B cell (primary cell): ENCODE measurements around the gene CWC27. TPM values are rescaled to one million over a fixed set of nuclear protein-coding genes. Genes with fewer than 3 reads are reported as not detected.

Source experiments
- ATAC-seq: fragments of 200-7000 bp; cut with Tn5 transposase; one replicate; pipeline ENCODE4 v1.10.0; 2021; ENCODE audit warnings: low read depth, mild to moderate bottlenecking, moderate number of reproducible peaks, moderate library complexity
- CTCF ChIA-PET: fragments of 350-600 bp; sonication (Branson Sonifier 250); formaldehyde crosslinking; loops from one replicate; lab custom pipeline; 2021; ENCODE audit warnings: antibody characterized with exemption, inconsistent platforms; lab: Charles Lee
- POLR2A ChIA-PET: fragments of 350-600 bp; sonication (Branson Sonifier 250); formaldehyde crosslinking; loops from one replicate; lab custom pipeline; 2021; ENCODE audit warnings: antibody characterized with exemption; lab: Charles Lee
- DNase-seq: peaks from one replicate; pipeline ENCODE4 v3.0.0; 2013
- H2AFZ ChIP-seq: 2 replicates; pipeline ENCODE4 v1.6.1; 2012; ENCODE audit warnings: mild to moderate bottlenecking, low read depth, low read length; ENCODE audit not compliant: insufficient read depth, poor library complexity, severe bottlenecking
- H3K27ac ChIP-seq, 2 donors: 1 replicate in 1 of 2; 2 replicates in 1 of 2; pipeline ENCODE4 v1.5.1; 2012 to 2013; ENCODE audit warnings: low read length in 2 of 2, mild to moderate bottlenecking in 2 of 2, moderate library complexity in 1 of 2
- H3K27me3 ChIP-seq, 4 experiments: fragments of 200-600 bp in 1 of 4; sonication (generic) in 1 of 4; replicated peaks in 1 of 4; 1 replicate in 2 of 4; 2 replicates in 2 of 4; pipeline versions ENCODE4 v1.6.1 to v1.7.0; 2013 to 2016; ENCODE audit warnings: low read length in 3 of 4, mild to moderate bottlenecking in 2 of 4, mixed read lengths in 1 of 4, moderate library complexity in 1 of 4; ENCODE audit not compliant: insufficient read depth in 4 of 4, control insufficient read depth in 3 of 4; ENCODE audit errors: control extremely low read depth in 1 of 4
- H3K36me3 ChIP-seq, 2 experiments: replicated peaks in 1 of 2; 1 replicate in 1 of 2; 2 replicates in 1 of 2; pipeline versions ENCODE4 v1.6.1 to v1.7.1; 2013; ENCODE audit warnings: low read length in 1 of 2; ENCODE audit not compliant: insufficient read depth in 2 of 2, control insufficient read depth in 1 of 2; ENCODE audit errors: control extremely low read depth in 1 of 2, extremely low read depth in 1 of 2
- H3K4me1 ChIP-seq, 2 donors: fragments of 200-600 bp in 1 of 2; sonication (generic) in 1 of 2; 1 replicate in 1 of 2; 2 replicates in 1 of 2; pipeline versions ENCODE4 v1.5.1 to v1.6.1; 2013 to 2017; ENCODE audit warnings: low read length in 2 of 2; ENCODE audit not compliant: control insufficient read depth in 2 of 2, insufficient read depth in 2 of 2
- H3K4me2 ChIP-seq: replicated peaks from 2 replicates; pipeline ENCODE3; 2012; ENCODE audit warnings: mild to moderate bottlenecking, low read depth, low read length; ENCODE audit not compliant: poor library complexity, severe bottlenecking
- H3K4me3 ChIP-seq, 5 experiments: fragments of 200-600 bp in 1 of 5; sonication (generic) in 1 of 5; 1 replicate in 3 of 5; 2 replicates in 2 of 5; pipeline versions ENCODE4 v1.5.1 to v1.7.0; 2011 to 2016; ENCODE audit warnings: low read length in 4 of 5, mild to moderate bottlenecking in 4 of 5, low read depth in 2 of 5, control low read depth in 1 of 5, moderate library complexity in 1 of 5; ENCODE audit not compliant: insufficient read depth in 1 of 5; ENCODE audit errors: control extremely low read depth in 1 of 5, extremely low read depth in 1 of 5
- H3K79me2 ChIP-seq: fragments of 200-600 bp; sonication (generic); one replicate; pipeline ENCODE4 v1.6.0; 2016; ENCODE audit warnings: low read length; ENCODE audit not compliant: control insufficient read depth, insufficient read depth
- H3K9ac ChIP-seq: fragments of 200-600 bp; sonication (generic); 2 replicates; pipeline ENCODE4 v1.6.1; 2017; ENCODE audit warnings: mild to moderate bottlenecking, low read length, moderate library complexity
- H3K9me3 ChIP-seq, 3 donors: one replicate each; pipeline versions ENCODE4 v1.6.1 to v1.7.1; 2013; ENCODE audit warnings: low read length in 2 of 3; ENCODE audit not compliant: control insufficient read depth in 2 of 3, insufficient read depth in 1 of 3; ENCODE audit errors: control extremely low read depth in 1 of 3
- H4K20me1 ChIP-seq: 2 replicates; pipeline ENCODE4 v1.6.0; 2012; ENCODE audit warnings: mild to moderate bottlenecking, low read length; ENCODE audit not compliant: insufficient read depth, control insufficient read depth, poor library complexity, severe bottlenecking
- H3K27ac Mint-ChIP-seq: one replicate; pipeline ENCODE4 v1.8.0; 2021; ENCODE audit warnings: mixed read lengths
- H3K27me3 Mint-ChIP-seq: one replicate; pipeline ENCODE4 v1.8.0; 2021; ENCODE audit warnings: mixed read lengths
- H3K4me1 Mint-ChIP-seq: one replicate; pipeline ENCODE4 v1.8.0; 2021; ENCODE audit warnings: mixed read lengths
- H3K4me3 Mint-ChIP-seq: one replicate; pipeline ENCODE4 v1.8.0; 2021; ENCODE audit warnings: mixed read lengths
- H3K9me3 Mint-ChIP-seq: one replicate; pipeline ENCODE4 v1.8.0; 2022; ENCODE audit warnings: mixed read lengths; ENCODE audit not compliant: insufficient read depth
- EZH2 ChIP-seq: IDR thresholded peaks from 2 replicates; pipeline ENCODE4 v1.6.1; 2012; ENCODE audit warnings: borderline replicate concordance, low read depth, mild to moderate bottlenecking, moderate library complexity, low read length; ENCODE audit not compliant: insufficient read depth, poor library complexity, severe bottlenecking
- WGBS: methylation state at CpG from one replicate; pipeline ENCODE4 v1.1.5; 2013; ENCODE audit warnings: missing lambda C conversion rate; ENCODE audit not compliant: insufficient coverage; 5-methylcytosine and 5-hydroxymethylcytosine counted together
- intact Hi-C: fragments of 100-400 bp; cut with micrococcal nuclease; formaldehyde crosslinking; loops from one replicate; pipeline ENCODE4 v1.10.0; 2022
- polyA plus RNA-seq: library from polyadenylated mRNA; depleted of rRNA; stranded (reverse); fragments of >200 nt; gene quantifications from 2 replicates; pipeline ENCODE4 v1.2.3, GENCODE V29; 2012
- total RNA-seq, 2 donors: library from RNA; stranded (reverse); fragments of 120-200 nt in 1 of 2; gene quantifications; 1 replicate in 1 of 2; 2 replicates in 1 of 2; pipeline versions ENCODE4 v1.2.3 to v1.2.4, GENCODE V29; 2013 to 2022
- TF ChIP-seq, protein P1 (sequence below): fragments of 200-600 bp; IDR thresholded peaks from one replicate; pipeline ENCODE4 v1.8.0; 2022; ENCODE audit warnings: antibody characterized with exemption, mild to moderate bottlenecking

Gene CWC27
- total and polyA plus RNA-seq, 2 donors (not counting 1 experiment from before 2014, with no cell fraction given) = 6.6 to 30.5 TPM

DNA sequence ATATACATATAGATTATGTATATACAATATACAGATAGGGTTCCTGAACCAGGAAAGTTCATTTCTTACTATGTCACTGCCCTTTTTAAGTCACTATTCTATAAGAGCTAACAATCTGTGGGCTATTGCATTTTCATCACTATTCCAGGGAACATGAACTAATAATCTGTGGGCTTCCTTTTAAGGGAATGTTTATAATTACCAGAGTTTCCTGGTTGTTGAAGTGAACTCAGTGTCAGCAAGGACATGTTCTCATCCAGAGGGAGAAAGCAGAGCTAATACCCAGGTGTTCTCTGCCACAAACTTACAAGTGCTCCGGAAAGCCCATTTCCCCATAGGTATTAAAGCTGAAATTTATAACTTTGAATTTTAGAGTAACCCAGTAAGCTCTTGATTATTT, 69.6 kb downstream of the CWC27 start:
- ChIA-PET POLR2A (no interaction called here), CTCF (no interaction called here)
- H4K20me1 ChIP-seq = no peaks in the 10 kb centered on the region
- H2AFZ ChIP-seq = no peak overlapping the region
- H3K9ac ChIP-seq = no peak overlapping the region
- H3K4me3 Mint-ChIP-seq = no peak overlapping the region
- no peaks in the 10 kb centered on the region for H3K9me3 ChIP-seq
- intact Hi-C loops = no loop called here
- DNase-seq (no peak), ATAC-seq (no peak)
- H3K9me3 Mint-ChIP-seq = peaks cover 2% of the 10 kb centered on the region
- H3K36me3 ChIP-seq = peaks cover 0 to 5% of the 10 kb centered on the region in 2 experiments
- TF ChIP-seq, protein P1, sequence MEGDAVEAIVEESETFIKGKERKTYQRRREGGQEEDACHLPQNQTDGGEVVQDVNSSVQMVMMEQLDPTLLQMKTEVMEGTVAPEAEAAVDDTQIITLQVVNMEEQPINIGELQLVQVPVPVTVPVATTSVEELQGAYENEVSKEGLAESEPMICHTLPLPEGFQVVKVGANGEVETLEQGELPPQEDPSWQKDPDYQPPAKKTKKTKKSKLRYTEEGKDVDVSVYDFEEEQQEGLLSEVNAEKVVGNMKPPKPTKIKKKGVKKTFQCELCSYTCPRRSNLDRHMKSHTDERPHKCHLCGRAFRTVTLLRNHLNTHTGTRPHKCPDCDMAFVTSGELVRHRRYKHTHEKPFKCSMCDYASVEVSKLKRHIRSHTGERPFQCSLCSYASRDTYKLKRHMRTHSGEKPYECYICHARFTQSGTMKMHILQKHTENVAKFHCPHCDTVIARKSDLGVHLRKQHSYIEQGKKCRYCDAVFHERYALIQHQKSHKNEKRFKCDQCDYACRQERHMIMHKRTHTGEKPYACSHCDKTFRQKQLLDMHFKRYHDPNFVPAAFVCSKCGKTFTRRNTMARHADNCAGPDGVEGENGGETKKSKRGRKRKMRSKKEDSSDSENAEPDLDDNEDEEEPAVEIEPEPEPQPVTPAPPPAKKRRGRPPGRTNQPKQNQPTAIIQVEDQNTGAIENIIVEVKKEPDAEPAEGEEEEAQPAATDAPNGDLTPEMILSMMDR = no peak
- TF ChIP-seq EZH2 = no peak
- no peaks in the 10 kb centered on the region for H3K79me2 ChIP-seq
- H3K27me3 Mint-ChIP-seq = no peaks in the 10 kb centered on the region
- H3K27me3 ChIP-seq = no peaks in the 10 kb centered on the region
- H3K27ac ChIP-seq = no peak overlapping the region
- H3K4me2 ChIP-seq = no peak overlapping the region
- H3K4me3 ChIP-seq = no peak overlapping the region
- H3K27ac Mint-ChIP-seq = no peak overlapping the region
- no peaks in the 10 kb centered on the region for H3K4me1 ChIP-seq
- no CpG with 5 or more reads among the region's 1 CpG for WGBS
- H3K4me1 Mint-ChIP-seq = no peaks in the 10 kb centered on the region

DNA sequence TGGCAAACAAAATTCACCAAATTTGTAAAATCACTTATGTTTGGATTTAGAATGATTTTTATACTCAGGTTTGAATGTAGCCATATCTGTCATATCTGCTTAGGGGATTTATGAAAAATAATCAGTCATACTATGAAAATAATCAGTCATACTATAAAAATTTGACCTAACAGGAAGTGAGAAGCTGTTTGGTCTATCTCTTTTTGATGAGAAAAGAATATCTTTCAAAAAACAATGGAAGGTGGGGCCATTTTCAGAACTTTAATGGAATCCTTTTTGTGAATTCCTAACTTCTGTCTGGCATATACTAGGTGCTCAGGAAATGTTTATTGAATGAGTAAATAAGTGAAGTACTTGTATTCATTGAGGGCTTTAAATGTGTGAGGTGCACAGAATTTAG, 70.1 kb downstream of the CWC27 start:
- Histone ChIP-seq H3K36me3 (peaks cover 0 to 5% of the 10 kb centered on the region in 2 experiments), H3K27ac (no peak overlapping the region), H3K4me3 (no peak overlapping the region), H4K20me1 (no peaks in the 10 kb centered on the region), H3K9ac (no peak overlapping the region), H3K27me3 (no peaks in the 10 kb centered on the region), H3K4me1 (no peaks in the 10 kb centered on the region), H2AFZ (no peak overlapping the region), H3K9me3 (no peaks in the 10 kb centered on the region), H3K4me2 (no peak overlapping the region), H3K79me2 (no peaks in the 10 kb centered on the region)
- no peak for TF ChIP-seq EZH2
- ATAC-seq (no peak), DNase-seq (no peak)
- intact Hi-C loops = no loop called here
- CTCF ChIA-PET = no interaction called here
- no peaks in the 10 kb centered on the region for H3K4me1 Mint-ChIP-seq
- H3K4me3 Mint-ChIP-seq = no peak overlapping the region
- no peaks in the 10 kb centered on the region for H3K27me3 Mint-ChIP-seq
- H3K9me3 Mint-ChIP-seq = peaks cover 2% of the 10 kb centered on the region
- H3K27ac Mint-ChIP-seq = no peak overlapping the region
- POLR2A ChIA-PET = no interaction called here
